Caco-2 (cell line): ENCODE measurements around the gene RTKN2. TPM values are rescaled to one million over a fixed set of nuclear protein-coding genes. Genes with fewer than 3 reads are reported as not detected.

ENCODE experiments used
- BruUV-seq: library from RNA; stranded (reverse); fragments of 400-500 nt; replicated peaks from 2 replicates; lab custom pipeline; 2021; lab: Mats Ljungman, UMichigan
- CTCF ChIA-PET: fragments of 300-600 bp; sonication (Branson Sonifier 250); formaldehyde crosslinking; loops from one replicate; lab custom pipeline; 2022; ENCODE audit warnings: antibody characterized with exemption; lab: Charles Lee
- POLR2A ChIA-PET: fragments of 300-600 bp; sonication (Branson Sonifier 250); formaldehyde crosslinking; loops from one replicate; lab custom pipeline; 2022; ENCODE audit warnings: antibody characterized with exemption; lab: Charles Lee
- DNase-seq, 2 experiments: peaks; one replicate each; pipeline versions ENCODE4 v3.0.0 to v3.0.0-alpha.2; 2020 to 2022
- H3K27me3 ChIP-seq: replicated peaks from 2 replicates; pipeline ENCODE4 v1.6.0; 2011; ENCODE audit warnings: low read length; ENCODE audit not compliant: control insufficient read depth, insufficient read depth
- H3K36me3 ChIP-seq: 2 replicates; pipeline ENCODE4 v1.5.1; 2011; ENCODE audit warnings: low read length; ENCODE audit not compliant: control insufficient read depth, insufficient read depth
- H3K4me1 ChIP-seq: fragments of 250-450 bp; sonication (Bioruptor Pico); 2 replicates; pipeline ENCODE4 v1.5.1; 2020; ENCODE audit warnings: mild to moderate bottlenecking
- H3K4me3 ChIP-seq: 2 replicates; pipeline ENCODE4 v1.5.1; 2011; ENCODE audit warnings: low read depth, mild to moderate bottlenecking, control low read depth, low read length
- H3K9me3 ChIP-seq: fragments of 250-450 bp; sonication (Bioruptor Pico); 2 replicates; pipeline ENCODE4 v1.5.1; 2020; ENCODE audit warnings: mild to moderate bottlenecking, moderate library complexity
- H3K27ac Mint-ChIP-seq: one replicate; pipeline ENCODE4 v1.8.0; 2022; ENCODE audit warnings: mixed read lengths; ENCODE audit not compliant: unreplicated experiment
- H3K27me3 Mint-ChIP-seq: one replicate; pipeline ENCODE4 v1.8.0; 2022; ENCODE audit warnings: mixed read lengths; ENCODE audit not compliant: insufficient read depth, unreplicated experiment
- H3K36me3 Mint-ChIP-seq: one replicate; pipeline ENCODE4 v1.8.0; 2022; ENCODE audit warnings: mild to moderate bottlenecking, mixed read lengths; ENCODE audit not compliant: insufficient read depth, unreplicated experiment
- H3K4me1 Mint-ChIP-seq: one replicate; pipeline ENCODE4 v1.8.0; 2022; ENCODE audit warnings: low read depth, mixed read lengths; ENCODE audit not compliant: unreplicated experiment
- H3K4me3 Mint-ChIP-seq: one replicate; pipeline ENCODE4 v1.8.0; 2022; ENCODE audit warnings: mild to moderate bottlenecking, moderate library complexity, mixed read lengths; ENCODE audit not compliant: unreplicated experiment
- H3K9me3 Mint-ChIP-seq: one replicate; pipeline ENCODE4 v1.8.0; 2022; ENCODE audit warnings: mixed read lengths; ENCODE audit not compliant: unreplicated experiment
- CTCF ChIP-seq, 2 experiments: fragments of 200-600 bp in 1 of 2; IDR thresholded peaks; 1 replicate in 1 of 2; 2 replicates in 1 of 2; pipeline versions ENCODE4 v1.5.1 to v1.8.0; 2011 to 2022; ENCODE audit warnings: antibody characterized with exemption in 1 of 2, control low read depth in 1 of 2, inconsistent platforms in 1 of 2, low read depth in 1 of 2, low read length in 1 of 2, mild to moderate bottlenecking in 1 of 2, moderate library complexity in 1 of 2; ENCODE audit not compliant: insufficient read depth in 1 of 2, severe bottlenecking in 1 of 2, unreplicated experiment in 1 of 2
- intact Hi-C: fragments of 100-400 bp; cut with micrococcal nuclease; formaldehyde crosslinking; loops from one replicate; pipeline ENCODE4 v1.10.0; 2022; ENCODE audit not compliant: unreplicated experiment
- total RNA-seq: library from RNA; stranded (reverse); gene quantifications from 2 replicates; pipeline ENCODE4 v1.2.3, GENCODE V29; 2022

The RTKN2 gene
- total RNA-seq, 1 experiment from 2014 or later, result 37.1 TPM

GRCh38 chr10:62308101-62308500 lies 39.5 kb upstream of the RTKN2 start:
- no peak for TF ChIP-seq CTCF (IDR thresholded peaks at IDR 0.05; ENCODE audit: insufficient read depth in 1 of 2, low read depth in 1 of 2, low read length in 1 of 2, severe bottlenecking in 1 of 2, unreplicated experiment in 1 of 2)
- BruUV-seq, result no TSS peak
- Mint-ChIP-seq H3K36me3 (no peaks in the 10 kb centered on the region), H3K9me3 (no peaks in the 10 kb centered on the region), H3K4me1 (no peaks in the 10 kb centered on the region), H3K27ac (no peak overlapping the region), H3K4me3 (no peak overlapping the region), H3K27me3 (peaks cover 27% of the 10 kb centered on the region)
- CTCF ChIA-PET, result no interaction called here
- POLR2A ChIA-PET, result no interaction called here
- intact Hi-C loops, result no loop called here
- Histone ChIP-seq H3K4me3 (no peak overlapping the region), H3K9me3 (no peaks in the 10 kb centered on the region), H3K27me3 (no peaks in the 10 kb centered on the region; the same call in none of the 2 replicates), H3K36me3 (no peaks in the 10 kb centered on the region), H3K4me1 (no peaks in the 10 kb centered on the region)
- DNase-seq, result no peak

GRCh38 chr10:62307635-62308034 lies 39.0 kb upstream of the RTKN2 start:
- H3K9me3 ChIP-seq, result no peaks in the 10 kb centered on the region
- no peak for DNase-seq
- no TSS peak for BruUV-seq
- no peaks in the 10 kb centered on the region; the same call in none of the 2 replicates for H3K27me3 ChIP-seq
- POLR2A ChIA-PET, result no interaction called here
- no peaks in the 10 kb centered on the region for H3K36me3 ChIP-seq
- no peak overlapping the region for H3K27ac Mint-ChIP-seq
- no peaks in the 10 kb centered on the region for H3K36me3 Mint-ChIP-seq
- no peak for TF ChIP-seq CTCF (IDR thresholded peaks at IDR 0.05; ENCODE audit: insufficient read depth in 1 of 2, low read depth in 1 of 2, low read length in 1 of 2, severe bottlenecking in 1 of 2, unreplicated experiment in 1 of 2)
- H3K4me1 Mint-ChIP-seq, result no peaks in the 10 kb centered on the region
- intact Hi-C loops, result no loop called here
- CTCF ChIA-PET, result interaction anchor here (0.6 kb wide), 1 partner anchor 959 kb away, joined by 3 read pairs; no protein-coding TSS in a partner anchor
- no peak overlapping the region for H3K4me3 ChIP-seq
- H3K4me3 Mint-ChIP-seq, result no peak overlapping the region
- H3K9me3 Mint-ChIP-seq, result no peaks in the 10 kb centered on the region
- H3K27me3 Mint-ChIP-seq, result peaks cover 27% of the 10 kb centered on the region
- H3K4me1 ChIP-seq, result no peaks in the 10 kb centered on the region

GRCh38 chr10:62306663-62307062 lies 38.0 kb upstream of the RTKN2 start:
- Histone ChIP-seq H3K4me1 (no peaks in the 10 kb centered on the region), H3K27me3 (no peaks in the 10 kb centered on the region; the same call in none of the 2 replicates), H3K4me3 (no peak overlapping the region), H3K36me3 (no peaks in the 10 kb centered on the region), H3K9me3 (no peaks in the 10 kb centered on the region)
- CTCF ChIA-PET, result no interaction called here
- POLR2A ChIA-PET, result no interaction called here
- no TSS peak for BruUV-seq
- no peak for TF ChIP-seq CTCF (IDR thresholded peaks at IDR 0.05; ENCODE audit: insufficient read depth in 1 of 2, low read depth in 1 of 2, low read length in 1 of 2, severe bottlenecking in 1 of 2, unreplicated experiment in 1 of 2)
- intact Hi-C loops, result no loop called here
- no peak overlapping the region for H3K4me3 Mint-ChIP-seq
- H3K27ac Mint-ChIP-seq, result no peak overlapping the region
- DNase-seq, result no peak
- peaks cover 23% of the 10 kb centered on the region for H3K27me3 Mint-ChIP-seq
- no peaks in the 10 kb centered on the region for H3K36me3 Mint-ChIP-seq
- no peaks in the 10 kb centered on the region for H3K9me3 Mint-ChIP-seq
- H3K4me1 Mint-ChIP-seq, result no peaks in the 10 kb centered on the region
